ENCODE measurements around the gene SH3GL1. TPM values are rescaled to one million over a fixed set of nuclear protein-coding genes. Genes with fewer than 3 reads are reported as not detected.

SH3GL1 gene
- total RNA-seq, 1 donor from 2014 or later, result 66.5 TPM

- TF ChIP-seq, protein P1, sequence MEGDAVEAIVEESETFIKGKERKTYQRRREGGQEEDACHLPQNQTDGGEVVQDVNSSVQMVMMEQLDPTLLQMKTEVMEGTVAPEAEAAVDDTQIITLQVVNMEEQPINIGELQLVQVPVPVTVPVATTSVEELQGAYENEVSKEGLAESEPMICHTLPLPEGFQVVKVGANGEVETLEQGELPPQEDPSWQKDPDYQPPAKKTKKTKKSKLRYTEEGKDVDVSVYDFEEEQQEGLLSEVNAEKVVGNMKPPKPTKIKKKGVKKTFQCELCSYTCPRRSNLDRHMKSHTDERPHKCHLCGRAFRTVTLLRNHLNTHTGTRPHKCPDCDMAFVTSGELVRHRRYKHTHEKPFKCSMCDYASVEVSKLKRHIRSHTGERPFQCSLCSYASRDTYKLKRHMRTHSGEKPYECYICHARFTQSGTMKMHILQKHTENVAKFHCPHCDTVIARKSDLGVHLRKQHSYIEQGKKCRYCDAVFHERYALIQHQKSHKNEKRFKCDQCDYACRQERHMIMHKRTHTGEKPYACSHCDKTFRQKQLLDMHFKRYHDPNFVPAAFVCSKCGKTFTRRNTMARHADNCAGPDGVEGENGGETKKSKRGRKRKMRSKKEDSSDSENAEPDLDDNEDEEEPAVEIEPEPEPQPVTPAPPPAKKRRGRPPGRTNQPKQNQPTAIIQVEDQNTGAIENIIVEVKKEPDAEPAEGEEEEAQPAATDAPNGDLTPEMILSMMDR (conservative IDR thresholded peaks at IDR 0.05; ENCODE audit: low read depth, low read length), result no peak
- DNase-seq (ENCODE audit: low read depth), result no peak
- no peak overlapping the region for H3K4me3 ChIP-seq (ENCODE audit: low read depth, low read length)
Measured at GRCh38 chr19:4322942-4323665, 77.2 kb downstream of the SH3GL1 start.

GRCh38 chr19:4320419-4320818 is 79.9 kb downstream of the SH3GL1 start:
- TF ChIP-seq, protein P1 (conservative IDR thresholded peaks at IDR 0.05; ENCODE audit: low read depth, low read length), result no peak
- DNase-seq (ENCODE audit: low read depth), result no peak
- no peak overlapping the region for H3K4me3 ChIP-seq (ENCODE audit: low read depth, low read length)

DNA sequence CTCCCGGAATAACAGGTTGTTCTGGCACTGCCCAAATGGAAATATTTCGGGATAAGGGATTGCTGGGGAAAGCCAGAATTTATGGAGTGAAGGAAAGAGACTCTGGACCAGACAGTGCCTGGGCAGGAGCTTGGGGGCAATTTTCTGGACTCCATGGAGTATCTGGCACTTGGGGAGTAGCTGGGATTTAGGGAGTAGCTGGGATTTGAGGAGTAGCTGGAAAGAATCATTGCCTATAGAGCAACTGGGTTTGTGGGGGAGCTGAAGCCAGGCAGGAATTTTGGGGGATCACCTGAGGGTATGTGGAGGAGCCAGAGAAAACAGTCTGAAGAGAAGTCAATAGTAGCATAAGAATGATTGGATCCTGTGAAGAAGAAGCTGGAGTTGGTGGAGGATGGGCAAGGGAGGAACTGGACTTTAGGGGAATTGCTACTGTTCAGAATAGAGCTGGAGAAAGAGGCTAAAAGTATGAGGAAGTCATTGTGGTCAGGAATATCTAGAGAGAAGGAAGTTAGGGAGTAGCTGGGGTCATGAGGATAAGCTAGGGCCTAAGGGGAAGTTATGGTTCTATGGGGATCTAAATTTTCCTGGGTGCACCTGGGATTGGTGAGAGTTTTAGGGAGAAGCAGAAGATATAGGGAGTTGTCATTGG is 81.2 kb downstream of the SH3GL1 start:
- no peak overlapping the region for H3K4me3 ChIP-seq (ENCODE audit: low read depth, low read length)
- no peak for DNase-seq (ENCODE audit: low read depth)
- TF ChIP-seq, protein P1 (conservative IDR thresholded peaks at IDR 0.05; ENCODE audit: low read depth, low read length), result no peak

DNA sequence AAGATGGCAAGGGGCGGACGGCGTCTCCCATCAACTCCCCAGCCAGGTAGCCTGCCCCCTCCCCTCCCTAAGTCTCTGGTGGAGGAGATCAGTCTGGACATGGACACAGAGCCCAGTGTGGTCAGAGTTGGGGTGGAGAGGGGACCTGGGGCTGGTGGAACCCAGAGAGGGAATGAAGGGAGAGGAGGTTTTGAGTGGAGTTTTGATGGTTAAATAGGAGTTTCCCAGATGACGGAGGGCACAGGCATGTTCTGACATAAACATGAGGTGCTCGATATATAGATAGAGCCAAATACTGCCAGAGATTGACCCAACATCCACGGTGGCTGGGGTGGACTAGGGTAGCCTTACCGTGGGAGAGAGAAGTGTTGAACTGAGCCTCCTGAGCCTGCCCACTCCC is 81.9 kb downstream of the SH3GL1 start:
- no peak for DNase-seq (ENCODE audit: low read depth)
- H3K4me3 ChIP-seq (ENCODE audit: low read depth, low read length), result no peak overlapping the region
- TF ChIP-seq, protein P1 (conservative IDR thresholded peaks at IDR 0.05; ENCODE audit: low read depth, low read length), result no peak

DNA sequence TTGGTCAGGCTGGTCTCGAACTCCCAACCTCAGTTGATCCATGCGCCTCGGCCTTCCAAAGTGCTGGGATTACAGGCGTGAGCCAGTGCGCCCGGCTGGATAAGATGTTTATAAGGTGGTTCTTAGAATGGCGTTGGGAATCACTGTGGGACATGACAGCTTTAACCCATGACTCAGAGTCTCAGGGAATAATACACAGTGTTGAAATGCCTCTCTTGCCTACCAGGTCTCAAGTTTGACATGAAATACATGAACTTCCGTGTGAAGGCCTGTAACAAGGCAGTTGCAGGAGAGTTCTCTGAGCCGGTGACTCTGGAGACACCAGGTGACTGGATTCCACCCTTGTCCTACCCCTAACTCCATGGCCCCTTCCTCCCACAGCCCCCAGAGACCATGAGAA is 83.4 kb downstream of the SH3GL1 start:
- no peak overlapping the region for H3K4me3 ChIP-seq (ENCODE audit: low read depth, low read length)
- TF ChIP-seq, protein P1 (conservative IDR thresholded peaks at IDR 0.05; ENCODE audit: low read depth, low read length), result no peak
- no peak for DNase-seq (ENCODE audit: low read depth)

GRCh38 chr19:4313847-4314490 is 86.4 kb downstream of the SH3GL1 start:
- DNase-seq (ENCODE audit: low read depth), result no peak
- no peak overlapping the region for H3K4me3 ChIP-seq (ENCODE audit: low read depth, low read length)
- TF ChIP-seq, protein P1 (conservative IDR thresholded peaks at IDR 0.05; ENCODE audit: low read depth, low read length), result no peak

Other genes starting within 250 kb of the SH3GL1 start
- gene CREB3L3, start 246.9 kb downstream of the SH3GL1 start, total RNA-seq, result not detected in 2 replicates
- gene SIRT6, start 218.0 kb downstream of the SH3GL1 start, total RNA-seq, result 33.8 and 43.5 TPM in 2 replicates
- gene ANKRD24, start 217.9 kb downstream of the SH3GL1 start, total RNA-seq, result not detected in 2 replicates
- 1.7 TPM in 1 of 2 replicates, not detected in the other for gene EBI3, start 171.0 kb downstream of the SH3GL1 start, total RNA-seq
- 34.3 and 39.1 TPM in 2 replicates for gene YJU2, start 153.5 kb downstream of the SH3GL1 start, total RNA-seq
- not detected in 2 replicates for gene SHD, start 121.3 kb downstream of the SH3GL1 start, total RNA-seq
- not detected in 2 replicates for gene TMIGD2, start 98.2 kb downstream of the SH3GL1 start, total RNA-seq
- gene FSD1, start 95.9 kb downstream of the SH3GL1 start, total RNA-seq, result 17.5 and 22.9 TPM in 2 replicates
- 49.2 and 70.8 TPM in 2 replicates for gene STAP2, start 61.7 kb downstream of the SH3GL1 start, total RNA-seq
- 3.9 and 6.3 TPM in 2 replicates for gene MPND, start 57.0 kb downstream of the SH3GL1 start, total RNA-seq
- gene CHAF1A, start 2.1 kb upstream of the SH3GL1 start, total RNA-seq, result 36.7 and 50.2 TPM in 2 replicates
- gene UBXN6, start 57.2 kb upstream of the SH3GL1 start, total RNA-seq, result 40.9 and 62.4 TPM in 2 replicates
- 91.8 and 93.8 TPM in 2 replicates for gene HDGFL2, start 71.8 kb upstream of the SH3GL1 start, total RNA-seq
- gene PLIN4, start 117.9 kb upstream of the SH3GL1 start, total RNA-seq, result not detected in 2 replicates
- gene PLIN5, start 134.7 kb upstream of the SH3GL1 start, total RNA-seq, result 0.06 TPM in 1 of 2 replicates, not detected in the other
- 0.35 TPM in 1 of 2 replicates, not detected in the other for gene LRG1, start 139.5 kb upstream of the SH3GL1 start, total RNA-seq
- 0.65 TPM in 1 of 2 replicates, not detected in the other for gene SEMA6B, start 159.1 kb upstream of the SH3GL1 start, total RNA-seq
- 6.7 and 7.4 TPM in 2 replicates for gene TNFAIP8L1, start 239.0 kb upstream of the SH3GL1 start, total RNA-seq